HG03558 (cell line): ENCODE data around the gene DAZAP2.
"Not testable (repeated sequence)": the region's sequence is repeated elsewhere in the genome, so short reads cannot be mapped to it uniquely, and the experiment has no call there.

Experiments
- ATAC-seq: cut with Tn5 transposase; IDR thresholded peaks from one replicate; pipeline ENCODE4 v1.9.1; 2021; ENCODE audit warnings: moderate number of reproducible peaks; ENCODE audit not compliant: unreplicated experiment; ENCODE audit errors: extremely low read depth

DAZAP2 gene

DNA sequence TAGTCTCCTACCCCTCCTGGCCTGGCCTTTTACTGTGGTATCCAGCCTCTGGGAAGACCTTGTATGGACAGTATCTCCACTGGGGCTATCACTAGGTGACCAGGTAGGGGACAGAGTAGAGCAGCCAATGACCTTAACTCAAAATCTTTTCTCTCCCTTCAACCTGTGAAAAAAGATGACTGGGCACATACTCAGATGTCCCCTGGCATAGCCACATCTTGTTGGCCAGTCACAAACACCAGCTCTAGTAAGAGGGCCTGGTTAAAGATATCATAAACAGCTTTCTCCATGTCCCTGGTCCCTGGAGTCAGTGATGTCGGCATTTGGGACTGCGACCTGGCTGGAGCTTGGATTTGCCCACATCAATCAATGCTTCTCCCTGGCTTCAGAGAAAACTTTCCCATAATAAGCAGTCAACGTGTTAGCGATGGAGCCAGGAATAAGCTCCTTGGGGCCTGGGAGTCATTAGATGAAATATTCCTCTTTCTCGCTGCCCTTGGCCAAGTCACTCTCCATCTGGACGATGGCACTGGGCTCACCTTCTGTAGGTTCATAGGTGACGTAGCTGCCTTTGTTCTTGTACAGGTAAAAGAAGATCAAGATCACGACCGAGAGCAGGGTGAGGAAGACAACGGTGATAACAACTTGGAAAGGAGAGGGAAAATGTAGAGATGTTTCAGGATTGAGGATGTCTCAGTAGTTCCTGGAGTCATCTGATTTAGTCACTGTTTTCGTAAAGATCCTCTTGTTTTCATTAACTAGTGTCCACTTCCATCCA is 7.0 kb downstream of the DAZAP2 start:
- ATAC-seq: no peak

GRCh38 chr12:51246254-51246853 is 7.7 kb downstream of the DAZAP2 start:
- ATAC-seq: no peak

GRCh38 chr12:51247523-51248206 is 9.0 kb downstream of the DAZAP2 start:
- ATAC-seq: no peak

DNA sequence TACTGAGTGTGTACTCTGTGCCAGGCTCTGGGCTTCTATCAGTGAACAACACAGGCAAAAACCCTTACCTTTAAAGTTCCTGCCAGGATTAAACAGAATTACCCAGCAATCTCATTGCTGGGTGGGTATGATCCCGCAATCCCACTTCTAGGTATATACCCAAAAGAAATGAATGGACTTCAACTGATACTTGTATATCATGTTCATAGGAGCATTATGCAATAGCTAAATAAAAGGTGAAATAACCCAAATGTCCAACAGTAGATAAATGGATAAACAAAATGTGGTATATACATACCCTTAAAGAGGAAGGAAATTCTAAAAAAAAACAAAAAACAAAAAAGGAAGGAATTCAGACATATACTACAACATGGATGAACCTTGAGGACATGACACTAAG is 14.7 kb downstream of the DAZAP2 start:
- no peak for ATAC-seq

GRCh38 chr12:51254536-51254935 is 15.9 kb downstream of the DAZAP2 start:
- ATAC-seq: no peak

- not testable (repeated sequence) for ATAC-seq
Measured at GRCh38 chr12:51259600-51259999, 21.0 kb downstream of the DAZAP2 start.

DNA sequence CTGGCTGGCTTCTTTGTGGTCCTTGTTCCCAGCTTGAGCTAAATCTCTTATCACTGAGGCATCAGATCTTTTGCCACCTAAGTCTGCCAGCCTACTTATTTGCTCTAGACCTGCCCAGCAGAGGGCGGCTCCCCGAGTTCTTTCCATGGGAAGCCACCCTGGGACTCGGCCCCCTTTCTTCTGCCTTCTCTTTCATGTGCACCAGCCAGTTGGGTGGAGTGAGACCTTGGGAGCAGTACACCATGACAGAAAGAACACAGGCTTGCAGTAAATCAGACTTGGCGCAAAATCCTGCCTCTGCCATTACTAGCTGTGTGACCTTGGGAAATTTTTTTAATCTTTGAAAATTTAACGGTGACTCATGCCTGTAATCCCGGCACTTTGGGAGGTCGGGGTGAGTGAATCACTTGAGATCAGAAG is 24.1 kb downstream of the DAZAP2 start:
- no peak for ATAC-seq

- no peak for ATAC-seq
Measured at GRCh38 chr12:51263341-51263740, 24.7 kb downstream of the DAZAP2 start.

DNA sequence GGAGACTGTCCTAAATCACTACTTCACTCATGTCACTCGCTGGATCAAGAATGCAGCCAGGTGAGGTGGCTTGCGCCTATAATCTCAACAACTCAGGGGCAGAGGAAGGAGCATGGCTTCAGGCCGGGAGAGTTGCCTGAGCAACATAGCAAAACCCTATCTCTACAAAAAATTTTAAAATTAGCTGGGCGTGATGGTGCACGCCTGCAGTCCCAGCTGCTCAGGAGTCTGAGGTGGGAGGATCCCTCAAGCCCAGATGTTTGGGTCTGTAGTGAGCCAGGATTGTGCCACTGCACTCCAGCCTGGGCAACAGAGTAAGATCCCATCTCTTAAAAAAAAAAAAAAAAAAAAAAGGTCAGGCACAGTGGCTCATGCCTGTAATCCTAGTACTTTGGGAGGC is 25.7 kb downstream of the DAZAP2 start:
- ATAC-seq: no peak

DNA sequence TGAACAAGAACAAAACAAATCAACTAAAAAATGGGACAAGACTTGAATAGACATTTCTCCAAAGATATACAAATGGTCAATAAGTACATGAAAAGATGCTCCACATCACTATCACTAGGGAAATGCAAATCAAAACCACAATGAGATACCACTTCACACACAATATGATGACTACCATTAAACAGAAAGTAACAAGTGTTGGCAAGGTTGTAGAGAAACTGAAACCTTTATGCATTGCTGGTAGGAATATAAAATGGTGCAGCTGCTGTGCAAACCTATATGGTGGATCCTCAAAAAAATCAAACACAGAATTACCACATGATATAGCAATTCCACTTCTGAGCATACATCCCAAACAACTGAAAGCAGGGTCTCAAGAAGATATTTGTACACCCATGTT is 26.4 kb downstream of the DAZAP2 start:
- ATAC-seq: no peak

- ATAC-seq: no peak
Measured at GRCh38 chr12:51269174-51270066, 30.8 kb downstream of the DAZAP2 start.

GRCh38 chr12:51270067-51270950 is 31.7 kb downstream of the DAZAP2 start, which contains the start of gene SMAGP:
Gene SMAGP, minus strand, starts transcription at chr12:51270415. Its CDS starts 1,137 bp downstream, at chr12:51269278.
- no peak for ATAC-seq

DNA sequence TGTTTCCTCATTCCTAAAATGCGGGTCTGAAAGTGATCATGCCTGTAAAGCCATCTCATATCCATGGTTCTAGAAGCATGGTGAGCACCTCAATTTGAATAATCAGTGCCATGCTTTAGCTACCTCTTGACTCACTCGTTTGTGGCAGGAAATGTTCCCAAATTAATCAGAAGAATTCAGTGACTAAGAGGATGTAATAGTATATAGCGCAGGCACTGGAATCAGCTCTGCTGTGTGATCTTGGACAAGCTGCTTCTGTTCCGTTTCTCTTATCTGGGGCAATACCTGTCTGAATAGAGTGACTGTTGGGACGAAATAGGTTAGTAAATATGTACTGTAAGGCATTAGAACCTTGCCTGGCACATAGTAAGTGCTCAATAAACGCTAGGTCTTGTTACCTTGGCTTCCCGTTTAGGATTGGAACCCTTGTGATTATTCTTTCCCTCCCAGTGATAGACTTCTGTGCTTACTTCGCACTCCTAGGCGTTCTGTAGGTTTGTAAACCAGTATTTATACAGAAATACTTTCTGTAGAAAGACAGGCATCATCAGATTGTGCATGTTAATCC is 32.4 kb downstream of the DAZAP2 start:
- ATAC-seq: no peak

DNA sequence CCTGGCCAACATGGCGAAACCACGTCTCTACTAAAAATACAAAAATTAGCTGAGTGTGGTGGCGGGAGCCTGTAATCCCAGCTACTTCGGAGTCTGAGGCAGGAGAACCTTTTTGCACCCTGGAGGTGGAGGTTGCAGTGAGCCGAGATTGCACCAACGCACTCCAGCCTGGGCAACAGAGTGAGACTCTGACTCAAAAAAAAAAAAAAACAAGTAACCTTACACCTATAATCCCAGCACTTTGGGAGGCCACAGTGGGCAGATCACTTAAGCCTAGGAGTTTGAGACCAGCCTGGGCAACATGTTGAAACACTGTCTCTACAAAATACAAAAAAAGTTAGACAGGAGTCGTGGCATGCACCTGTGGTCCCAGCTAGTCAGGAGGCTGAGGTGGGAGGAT is 34.2 kb downstream of the DAZAP2 start:
- not testable (repeated sequence) for ATAC-seq

- ATAC-seq: no peak
Measured at GRCh38 chr12:51275088-51275487, 36.5 kb downstream of the DAZAP2 start.

DNA sequence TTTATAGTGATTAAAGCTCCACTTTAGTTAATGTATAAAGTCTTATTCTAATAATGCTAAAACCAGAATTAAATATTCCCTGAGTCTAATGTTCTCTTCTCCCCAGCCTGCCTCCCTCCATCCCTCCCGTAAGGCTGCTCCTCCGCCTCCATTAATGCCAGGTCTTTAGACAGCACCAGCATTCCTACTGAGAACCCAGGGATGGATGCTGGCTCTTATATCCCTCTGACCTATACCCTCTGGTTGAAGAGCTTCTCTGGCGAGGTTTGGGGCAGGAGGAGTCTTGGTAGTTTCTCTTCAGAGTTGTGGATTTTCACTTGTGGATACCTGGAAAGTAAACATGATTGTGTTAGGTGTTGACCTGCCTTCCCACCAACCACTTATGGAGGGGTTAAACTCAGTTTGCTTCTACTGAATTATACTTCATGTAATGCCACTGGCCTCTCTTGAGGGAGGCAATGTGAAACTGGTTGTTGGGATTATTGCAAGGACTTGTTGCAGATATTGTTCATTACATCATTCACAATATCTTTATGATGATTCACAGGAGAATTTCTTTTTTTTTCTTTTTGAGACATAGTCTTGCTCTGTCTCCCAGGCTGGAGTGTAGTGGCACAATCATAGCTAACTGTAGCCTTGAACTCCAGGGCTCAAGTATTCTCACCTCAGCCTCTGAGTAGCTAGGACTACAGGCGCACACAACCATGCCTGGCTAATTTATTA is 42.7 kb downstream of the DAZAP2 start:
- no peak for ATAC-seq

DNA sequence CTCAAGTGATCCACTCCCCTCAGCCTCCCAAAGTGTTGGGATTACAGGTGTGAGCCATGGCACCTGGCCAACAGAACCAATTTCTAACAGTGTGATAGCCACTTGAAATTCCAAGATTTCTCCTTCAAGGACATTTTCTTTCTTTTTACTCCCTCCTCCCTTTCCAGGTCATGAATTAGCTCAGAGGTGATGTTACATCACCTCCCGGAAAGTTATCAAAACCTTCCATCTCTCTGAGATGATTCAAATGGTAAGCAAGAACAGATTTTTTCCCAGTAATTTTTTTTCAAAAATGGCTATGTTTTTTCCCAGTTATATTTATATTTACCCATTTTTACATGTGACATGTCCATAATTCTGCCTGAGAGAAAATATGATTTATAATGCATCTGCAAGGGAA is 47.2 kb downstream of the DAZAP2 start:
- no peak for ATAC-seq
